Coronary artery (tissue), 2 donors: ENCODE measurements around the gene SHISAL2B.
A peak's percentile ranks its signal among the peaks of the same experiment; 100 is the strongest.

ENCODE experiments used
- DNase-seq: peaks from one replicate; pipeline ENCODE4 v3.0.0-alpha.2; 2017; ENCODE audit warnings: low spot score
- H3K27ac ChIP-seq, 2 donors: fragments of 200-600 bp; sonication (generic); one replicate each; pipeline ENCODE4 v1.5.1; 2016 to 2019
- H3K4me3 ChIP-seq: fragments of 200-600 bp; sonication (generic); 2 replicates; pipeline ENCODE4 v1.5.1; 2016; ENCODE audit warnings: mild to moderate bottlenecking, moderate library complexity
- TF ChIP-seq, protein P1 (sequence below): fragments of 200-600 bp; sonication (generic); IDR thresholded peaks from one replicate; pipeline ENCODE4 v1.5.1; 2019; ENCODE audit warnings: antibody characterized with exemption

SHISAL2B gene

DNA sequence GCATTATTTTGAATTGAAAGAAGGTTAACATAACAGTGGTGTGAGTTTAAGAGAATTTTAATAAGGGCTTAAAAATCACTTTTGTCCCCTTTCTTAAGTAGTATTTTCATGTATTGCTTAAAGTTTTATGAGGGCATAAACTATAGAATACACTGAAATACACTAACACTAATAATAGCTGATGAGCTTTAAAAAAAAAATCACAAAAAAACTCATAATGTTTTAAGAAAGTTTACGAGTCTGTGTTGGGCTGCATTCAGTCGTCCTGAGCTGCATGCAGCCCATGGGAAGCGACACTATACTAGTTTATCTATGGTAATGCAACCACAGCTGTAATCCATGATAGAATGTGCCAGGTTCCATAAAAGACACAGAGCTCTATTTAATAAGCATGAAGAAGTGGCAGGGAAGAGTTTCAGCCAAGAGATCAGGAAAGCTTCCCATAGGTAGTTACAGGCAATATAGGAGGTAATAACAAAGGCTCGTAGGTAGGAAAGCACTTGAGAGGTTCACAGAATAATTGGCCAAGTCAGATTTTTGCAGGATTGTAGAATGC is 73.7 kb downstream of the SHISAL2B start:
- no peak for DNase-seq
- no peak overlapping the region for H3K27ac ChIP-seq
- TF ChIP-seq, protein P1, sequence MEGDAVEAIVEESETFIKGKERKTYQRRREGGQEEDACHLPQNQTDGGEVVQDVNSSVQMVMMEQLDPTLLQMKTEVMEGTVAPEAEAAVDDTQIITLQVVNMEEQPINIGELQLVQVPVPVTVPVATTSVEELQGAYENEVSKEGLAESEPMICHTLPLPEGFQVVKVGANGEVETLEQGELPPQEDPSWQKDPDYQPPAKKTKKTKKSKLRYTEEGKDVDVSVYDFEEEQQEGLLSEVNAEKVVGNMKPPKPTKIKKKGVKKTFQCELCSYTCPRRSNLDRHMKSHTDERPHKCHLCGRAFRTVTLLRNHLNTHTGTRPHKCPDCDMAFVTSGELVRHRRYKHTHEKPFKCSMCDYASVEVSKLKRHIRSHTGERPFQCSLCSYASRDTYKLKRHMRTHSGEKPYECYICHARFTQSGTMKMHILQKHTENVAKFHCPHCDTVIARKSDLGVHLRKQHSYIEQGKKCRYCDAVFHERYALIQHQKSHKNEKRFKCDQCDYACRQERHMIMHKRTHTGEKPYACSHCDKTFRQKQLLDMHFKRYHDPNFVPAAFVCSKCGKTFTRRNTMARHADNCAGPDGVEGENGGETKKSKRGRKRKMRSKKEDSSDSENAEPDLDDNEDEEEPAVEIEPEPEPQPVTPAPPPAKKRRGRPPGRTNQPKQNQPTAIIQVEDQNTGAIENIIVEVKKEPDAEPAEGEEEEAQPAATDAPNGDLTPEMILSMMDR: no peak
- no peak overlapping the region for H3K4me3 ChIP-seq

DNA sequence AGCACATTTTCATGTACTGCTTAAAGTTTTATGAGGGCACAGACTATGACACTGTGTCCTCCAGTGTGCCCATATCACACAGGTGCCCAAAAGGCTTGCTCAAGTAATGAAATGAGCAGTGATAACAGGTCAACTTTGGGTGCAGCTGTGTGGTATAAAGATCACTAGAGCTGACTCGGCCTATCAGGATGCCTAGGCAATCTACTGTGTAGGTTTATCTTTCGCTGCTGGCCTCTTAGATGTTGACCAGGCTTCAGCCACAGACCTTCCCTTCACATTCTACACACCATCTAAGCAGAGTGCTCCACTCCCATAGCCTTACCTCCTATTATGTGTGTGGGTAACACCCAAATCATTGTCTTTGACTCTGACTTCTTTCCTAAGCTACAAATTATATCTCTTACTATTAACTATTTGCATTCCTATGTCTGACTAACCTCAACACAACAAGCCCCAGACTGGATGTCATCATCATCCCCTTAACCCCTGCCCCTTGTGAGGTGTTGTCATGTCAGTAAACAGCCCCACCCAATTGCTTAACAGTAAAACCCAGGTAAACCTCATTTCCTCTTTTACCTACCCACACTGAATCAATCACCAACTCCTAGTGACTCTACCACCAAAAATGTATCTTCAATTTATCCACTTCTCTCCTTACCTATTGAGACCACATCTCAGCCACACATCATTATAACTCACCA is 75.7 kb downstream of the SHISAL2B start:
- TF ChIP-seq, protein P1: no peak
- no peak overlapping the region for H3K4me3 ChIP-seq
- H3K27ac ChIP-seq: no peak overlapping the region
- DNase-seq: no peak

DNA sequence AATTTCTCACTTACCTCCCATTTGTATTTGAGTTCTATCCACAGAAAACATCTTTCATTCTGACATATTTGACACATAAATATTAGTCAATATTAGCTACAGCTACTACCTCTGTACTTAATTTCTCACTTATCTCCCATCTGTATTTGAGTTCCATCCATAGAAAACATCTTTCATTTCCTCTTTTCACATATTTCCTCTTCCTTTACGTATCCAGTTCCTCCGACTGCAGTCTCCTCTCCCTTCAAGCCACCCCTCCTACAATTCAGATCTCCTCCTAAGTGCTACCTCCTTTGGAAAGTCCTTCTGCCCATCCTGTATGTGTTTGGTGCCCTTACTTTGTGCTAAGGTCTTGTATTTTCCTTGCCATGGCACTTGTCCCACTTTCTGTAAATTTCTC is 76.6 kb downstream of the SHISAL2B start:
- Histone ChIP-seq H3K27ac (no peak overlapping the region), H3K4me3 (peak overlapping the region; percentile 87)
- DNase-seq: no peak
- TF ChIP-seq, protein P1: no peak
